ENCODE measurements around the gene KIAA1217.
"Not testable (repeated sequence)": the region's sequence is repeated elsewhere in the genome, so short reads cannot be mapped to it uniquely, and the experiment has no call there.

Gene KIAA1217

DNA sequence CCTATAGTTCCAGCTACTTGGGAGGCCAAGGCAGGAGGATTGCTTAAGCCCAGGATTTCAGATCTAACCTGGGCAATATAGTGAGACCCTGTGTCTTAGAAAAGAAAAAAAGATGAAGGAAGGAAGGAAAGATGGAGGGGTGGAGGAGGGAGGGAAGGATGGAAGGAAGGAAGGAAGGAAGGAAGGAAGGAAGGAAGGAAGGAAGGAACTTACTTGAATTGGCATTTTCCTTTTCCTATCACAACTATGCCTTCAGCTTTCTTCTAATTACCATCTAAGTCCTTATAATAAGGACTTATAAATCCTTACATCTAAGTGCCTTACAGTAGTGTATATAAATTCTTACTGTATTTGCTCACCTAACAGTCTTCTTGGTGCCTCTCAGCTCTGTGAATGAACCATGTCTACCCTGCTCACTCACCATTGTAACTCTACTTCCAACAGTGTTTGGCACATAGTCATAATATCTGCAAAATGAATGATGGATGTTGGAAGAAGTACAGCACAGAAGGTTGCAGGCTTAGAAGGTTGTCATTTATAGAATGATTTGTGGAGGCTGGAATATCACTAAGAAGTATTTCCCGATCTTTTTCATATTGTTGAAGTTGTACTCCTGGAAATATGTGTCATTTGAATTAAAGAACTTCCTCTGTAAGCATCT lies 125.5 kb downstream of the KIAA1217 start:
- POLR2A ChIA-PET = no interaction called here
- TF ChIP-seq ZNF169 (tag by site-specific recombination; IDR thresholded peaks at IDR 0.05) (no peak), ZNF596 (tag by site-specific recombination; IDR thresholded peaks at IDR 0.05) (no peak), ZNF366 (tag by site-specific recombination; conservative IDR thresholded peaks at IDR 0.05) (peak; percentile 67)
- Histone ChIP-seq H3K4me3 (ENCODE audit: low read depth, low read length) (no peak overlapping the region), H3K36me3 (ENCODE audit: control insufficient read depth in 2 of 2, insufficient read depth in 1 of 2, low read length in 2 of 2) (no peaks in the 10 kb centered on the region), H3K4me1 (ENCODE audit: control insufficient read depth, insufficient read depth, low read length) (no peaks in the 10 kb centered on the region), H3K9me3 (ENCODE audit: control insufficient read depth, insufficient read depth, low read depth, low read length) (no peaks in the 10 kb centered on the region), H3K27ac (ENCODE audit: extremely low read depth, low read depth, low read length) (no peak overlapping the region)
- CTCF ChIA-PET = interaction anchor here (0.6 kb wide), 1 partner anchor 1148 kb away, joined by 7 read pairs; no protein-coding TSS in a partner anchor

DNA sequence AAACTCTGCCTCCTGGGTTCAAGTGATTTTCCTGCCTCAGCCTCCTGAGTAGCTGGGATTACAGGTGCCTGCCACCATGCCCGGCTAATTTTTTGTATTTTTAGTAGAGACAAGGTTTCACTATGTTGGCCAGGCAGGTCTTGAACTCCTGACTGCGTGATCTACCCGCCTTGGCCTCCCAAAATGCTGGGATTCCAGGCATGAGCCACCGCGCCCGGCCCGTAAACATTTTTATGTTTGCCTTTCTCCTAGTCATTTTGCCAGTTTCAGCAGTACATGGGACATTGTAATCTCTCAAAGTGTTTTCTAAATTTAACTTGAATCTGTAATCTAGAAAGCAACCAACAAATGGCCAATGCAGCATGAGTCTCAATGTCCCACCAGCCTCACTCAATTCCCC lies 128.8 kb downstream of the KIAA1217 start:
- H3K36me3 ChIP-seq (ENCODE audit: control insufficient read depth in 2 of 2, insufficient read depth in 1 of 2, low read length in 2 of 2); POLR2A ChIA-PET; H3K4me1 ChIP-seq (ENCODE audit: control insufficient read depth, insufficient read depth, low read length); H3K9me3 ChIP-seq (ENCODE audit: control insufficient read depth, insufficient read depth, low read depth, low read length); H3K27ac ChIP-seq (ENCODE audit: extremely low read depth, low read depth, low read length); H3K4me3 ChIP-seq (ENCODE audit: low read depth, low read length): not testable (repeated sequence)
- CTCF ChIA-PET = interaction anchor here (1.1 kb wide), 1 partner anchor 167 kb away, joined by 4 read pairs; no protein-coding TSS in a partner anchor

DNA sequence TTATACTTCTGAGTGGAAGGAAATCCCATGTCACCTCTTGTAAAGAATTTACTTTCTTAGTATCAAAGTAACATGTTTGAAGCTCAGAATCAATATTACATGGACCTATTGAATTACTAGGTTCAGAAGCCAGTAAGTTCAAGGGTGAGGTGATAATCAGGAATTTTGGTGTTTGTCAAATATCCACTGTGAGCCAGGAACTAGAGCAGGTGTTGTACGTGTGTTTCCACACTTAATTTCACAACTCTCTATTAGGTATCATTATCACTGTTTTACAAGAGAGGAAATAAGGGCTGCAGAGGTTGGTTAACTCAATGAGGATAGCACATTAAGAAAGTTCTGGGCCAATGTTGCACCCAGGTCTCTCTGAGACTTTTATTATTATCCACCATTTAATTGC lies 130.4 kb downstream of the KIAA1217 start:
- no peaks in the 10 kb centered on the region for H3K4me1 ChIP-seq (ENCODE audit: control insufficient read depth, insufficient read depth, low read length)
- H3K9me3 ChIP-seq (ENCODE audit: control insufficient read depth, insufficient read depth, low read depth, low read length) = no peaks in the 10 kb centered on the region
- H3K36me3 ChIP-seq (ENCODE audit: control insufficient read depth in 2 of 2, insufficient read depth in 1 of 2, low read length in 2 of 2) = no peaks in the 10 kb centered on the region
- no peak overlapping the region for H3K27ac ChIP-seq (ENCODE audit: extremely low read depth, low read depth, low read length)
- ChIA-PET CTCF (no interaction called here), POLR2A (no interaction called here)
- no peak overlapping the region for H3K4me3 ChIP-seq (ENCODE audit: low read depth, low read length)
- TF ChIP-seq ZNF366 (tag by site-specific recombination; conservative IDR thresholded peaks at IDR 0.05) (no peak), ZNF433 (tag by site-specific recombination; IDR thresholded peaks at IDR 0.05; ENCODE audit: low read depth) (no peak)

DNA sequence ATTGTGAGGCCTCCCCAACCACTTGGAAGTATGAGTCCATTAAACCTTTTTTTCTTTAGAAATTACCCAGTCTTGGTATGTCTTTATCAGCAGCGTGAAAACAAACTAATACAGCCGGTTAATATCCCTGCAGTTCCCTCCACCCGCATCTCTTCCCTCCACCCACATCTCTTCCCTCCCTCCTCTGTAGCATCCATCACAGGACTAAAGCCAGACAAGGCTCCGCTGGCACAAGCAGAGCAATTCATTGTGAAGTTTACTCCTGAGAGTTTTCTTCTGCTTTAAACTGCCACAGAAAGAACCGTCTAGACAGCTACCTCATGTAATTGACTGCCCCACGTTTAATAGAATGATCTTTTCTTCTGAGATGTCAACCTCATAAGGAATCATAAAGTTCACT lies 131.5 kb downstream of the KIAA1217 start:
- Histone ChIP-seq H3K4me3 (ENCODE audit: low read depth, low read length) (no peak overlapping the region), H3K4me1 (ENCODE audit: control insufficient read depth, insufficient read depth, low read length) (no peaks in the 10 kb centered on the region), H3K36me3 (ENCODE audit: control insufficient read depth in 2 of 2, insufficient read depth in 1 of 2, low read length in 2 of 2) (no peaks in the 10 kb centered on the region), H3K27ac (ENCODE audit: extremely low read depth, low read depth, low read length) (no peak overlapping the region), H3K9me3 (ENCODE audit: control insufficient read depth, insufficient read depth, low read depth, low read length) (no peaks in the 10 kb centered on the region)
- no peak for TF ChIP-seq ZSCAN16 (tag by site-specific recombination; IDR thresholded peaks at IDR 0.05)
- no peak for TF ChIP-seq ZNF423 (tag by site-specific recombination; IDR thresholded peaks at IDR 0.05)
- TF ChIP-seq ZNF292 (tag by site-specific recombination; IDR thresholded peaks at IDR 0.05; ENCODE audit: borderline replicate concordance, low read depth) = no peak
- TF ChIP-seq, protein P1, sequence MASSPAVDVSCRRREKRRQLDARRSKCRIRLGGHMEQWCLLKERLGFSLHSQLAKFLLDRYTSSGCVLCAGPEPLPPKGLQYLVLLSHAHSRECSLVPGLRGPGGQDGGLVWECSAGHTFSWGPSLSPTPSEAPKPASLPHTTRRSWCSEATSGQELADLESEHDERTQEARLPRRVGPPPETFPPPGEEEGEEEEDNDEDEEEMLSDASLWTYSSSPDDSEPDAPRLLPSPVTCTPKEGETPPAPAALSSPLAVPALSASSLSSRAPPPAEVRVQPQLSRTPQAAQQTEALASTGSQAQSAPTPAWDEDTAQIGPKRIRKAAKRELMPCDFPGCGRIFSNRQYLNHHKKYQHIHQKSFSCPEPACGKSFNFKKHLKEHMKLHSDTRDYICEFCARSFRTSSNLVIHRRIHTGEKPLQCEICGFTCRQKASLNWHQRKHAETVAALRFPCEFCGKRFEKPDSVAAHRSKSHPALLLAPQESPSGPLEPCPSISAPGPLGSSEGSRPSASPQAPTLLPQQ (tag by site-specific recombination; IDR thresholded peaks at IDR 0.05) = no peak
- TF ChIP-seq, protein P2, sequence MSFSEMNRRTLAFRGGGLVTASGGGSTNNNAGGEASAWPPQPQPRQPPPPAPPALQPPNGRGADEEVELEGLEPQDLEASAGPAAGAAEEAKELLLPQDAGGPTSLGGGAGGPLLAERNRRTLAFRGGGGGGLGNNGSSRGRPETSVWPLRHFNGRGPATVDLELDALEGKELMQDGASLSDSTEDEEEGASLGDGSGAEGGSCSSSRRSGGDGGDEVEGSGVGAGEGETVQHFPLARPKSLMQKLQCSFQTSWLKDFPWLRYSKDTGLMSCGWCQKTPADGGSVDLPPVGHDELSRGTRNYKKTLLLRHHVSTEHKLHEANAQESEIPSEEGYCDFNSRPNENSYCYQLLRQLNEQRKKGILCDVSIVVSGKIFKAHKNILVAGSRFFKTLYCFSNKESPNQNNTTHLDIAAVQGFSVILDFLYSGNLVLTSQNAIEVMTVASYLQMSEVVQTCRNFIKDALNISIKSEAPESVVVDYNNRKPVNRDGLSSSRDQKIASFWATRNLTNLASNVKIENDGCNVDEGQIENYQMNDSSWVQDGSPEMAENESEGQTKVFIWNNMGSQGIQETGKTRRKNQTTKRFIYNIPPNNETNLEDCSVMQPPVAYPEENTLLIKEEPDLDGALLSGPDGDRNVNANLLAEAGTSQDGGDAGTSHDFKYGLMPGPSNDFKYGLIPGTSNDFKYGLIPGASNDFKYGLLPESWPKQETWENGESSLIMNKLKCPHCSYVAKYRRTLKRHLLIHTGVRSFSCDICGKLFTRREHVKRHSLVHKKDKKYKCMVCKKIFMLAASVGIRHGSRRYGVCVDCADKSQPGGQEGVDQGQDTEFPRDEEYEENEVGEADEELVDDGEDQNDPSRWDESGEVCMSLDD (tag by site-specific recombination; IDR thresholded peaks at IDR 0.05) = no peak
- no peak for TF ChIP-seq ZNF16 (tag by site-specific recombination; IDR thresholded peaks at IDR 0.05; ENCODE audit: low read depth)
- TF ChIP-seq ZNF335 (tag by site-specific recombination; conservative IDR thresholded peaks at IDR 0.05) = no peak
- TF ChIP-seq ZNF48 (tag by site-specific recombination; IDR thresholded peaks at IDR 0.05) = no peak
- no peak for TF ChIP-seq HOXA7 (CRISPR knock-in tag; IDR thresholded peaks at IDR 0.05; ENCODE audit: borderline replicate concordance)
- TF ChIP-seq, protein P3, sequence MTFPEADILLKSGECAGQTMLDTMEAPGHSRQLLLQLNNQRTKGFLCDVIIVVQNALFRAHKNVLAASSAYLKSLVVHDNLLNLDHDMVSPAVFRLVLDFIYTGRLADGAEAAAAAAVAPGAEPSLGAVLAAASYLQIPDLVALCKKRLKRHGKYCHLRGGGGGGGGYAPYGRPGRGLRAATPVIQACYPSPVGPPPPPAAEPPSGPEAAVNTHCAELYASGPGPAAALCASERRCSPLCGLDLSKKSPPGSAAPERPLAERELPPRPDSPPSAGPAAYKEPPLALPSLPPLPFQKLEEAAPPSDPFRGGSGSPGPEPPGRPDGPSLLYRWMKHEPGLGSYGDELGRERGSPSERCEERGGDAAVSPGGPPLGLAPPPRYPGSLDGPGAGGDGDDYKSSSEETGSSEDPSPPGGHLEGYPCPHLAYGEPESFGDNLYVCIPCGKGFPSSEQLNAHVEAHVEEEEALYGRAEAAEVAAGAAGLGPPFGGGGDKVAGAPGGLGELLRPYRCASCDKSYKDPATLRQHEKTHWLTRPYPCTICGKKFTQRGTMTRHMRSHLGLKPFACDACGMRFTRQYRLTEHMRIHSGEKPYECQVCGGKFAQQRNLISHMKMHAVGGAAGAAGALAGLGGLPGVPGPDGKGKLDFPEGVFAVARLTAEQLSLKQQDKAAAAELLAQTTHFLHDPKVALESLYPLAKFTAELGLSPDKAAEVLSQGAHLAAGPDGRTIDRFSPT (tag by site-specific recombination; IDR thresholded peaks at IDR 0.05) = no peak
- CTCF ChIA-PET = no interaction called here
- POLR2A ChIA-PET = no interaction called here
